ENCODE data around the gene SSBP3. TPM values are rescaled to one million over a fixed set of nuclear protein-coding genes. Genes with fewer than 3 reads are reported as not detected.

The SSBP3 gene
- total RNA-seq, 1 experiment from 2014 or later, result 115 TPM

DNA sequence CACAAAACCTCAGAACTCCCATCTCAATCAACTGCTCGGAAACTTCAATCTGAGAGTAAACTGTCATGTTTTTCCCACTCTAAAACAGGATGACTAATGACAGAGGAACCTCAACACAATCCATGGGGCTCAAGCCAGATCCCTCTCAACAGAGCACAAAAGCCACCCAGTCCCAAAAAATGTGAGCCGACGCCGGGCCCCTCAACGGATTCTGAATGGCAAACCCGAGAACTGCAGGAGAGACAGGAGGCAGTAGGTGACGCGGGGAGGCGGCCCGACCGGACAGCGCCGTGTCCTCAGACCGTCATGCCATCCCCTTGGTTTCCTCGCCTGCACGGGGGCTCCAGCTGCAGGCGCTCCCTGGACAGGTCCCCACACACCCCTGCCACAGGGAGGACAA is 53.4 kb downstream of the SSBP3 start:
- Mint-ChIP-seq H3K36me3 (0 out of 2 replicates have a peak, but pooled peaks cover 4% of the 10 kb centered on the region), H3K4me1 (peaks cover 98% of the 10 kb centered on the region), H3K27ac (peak overlapping the region; percentile 83), H3K27me3 (ENCODE audit: low read depth) (no peaks in the 10 kb centered on the region), H3K4me3 (no peak overlapping the region; the same call in 1 of the 2 replicates), H3K9me3 (no peaks in the 10 kb centered on the region)
- CTCF ChIA-PET, result interaction anchor here (1.2 to 1.3 kb wide), 2 partner anchors 10 to 125 kb away, joined by 3 read pairs; no protein-coding TSS in a partner anchor
- TF ChIP-seq ZNF263 (CRISPR knock-in tag; IDR thresholded peaks at IDR 0.05; ENCODE audit: low read depth) (no peak), OVOL2 (CRISPR knock-in tag; IDR thresholded peaks at IDR 0.05; ENCODE audit: borderline replicate concordance) (no peak), TCF7 (CRISPR knock-in tag; IDR thresholded peaks at IDR 0.05; ENCODE audit: low read depth) (no peak)
- TF ChIP-seq, protein P1, sequence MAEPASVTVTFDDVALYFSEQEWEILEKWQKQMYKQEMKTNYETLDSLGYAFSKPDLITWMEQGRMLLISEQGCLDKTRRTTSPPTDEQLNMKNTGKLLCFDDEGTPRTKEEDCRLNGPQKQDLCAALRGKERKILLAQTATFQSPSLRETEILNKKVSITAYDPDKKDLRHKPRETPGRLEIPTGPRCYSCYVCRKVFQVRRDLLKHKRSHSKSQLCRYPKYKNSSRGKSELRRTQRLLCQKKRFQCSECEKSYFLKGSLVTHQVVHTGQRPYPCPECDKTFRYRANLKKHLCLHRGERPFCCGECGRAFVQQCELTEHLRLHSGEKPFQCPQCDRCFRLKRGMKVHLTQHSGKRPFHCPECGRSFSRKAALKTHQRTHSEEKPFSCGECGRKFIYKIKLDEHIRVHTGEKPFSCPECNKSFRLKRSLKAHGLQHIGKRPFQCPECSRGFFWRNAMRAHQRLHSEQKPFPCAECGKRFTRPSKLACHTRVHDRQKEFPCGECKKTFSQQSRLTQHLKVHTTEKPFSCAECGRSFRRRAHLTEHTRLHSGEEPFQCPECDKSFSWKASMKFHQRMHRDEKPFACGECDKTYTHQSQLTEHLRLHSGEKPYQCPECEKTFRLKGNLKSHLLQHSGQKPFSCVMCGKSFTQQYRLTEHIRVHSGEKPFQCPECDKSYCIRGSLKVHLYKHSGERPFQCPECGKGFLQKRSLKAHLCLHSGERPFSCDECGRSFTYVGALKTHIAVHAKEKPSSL (CRISPR knock-in tag; conservative IDR thresholded peaks at IDR 0.05), result no peak
- DNase-seq (ENCODE audit: low spot score) (no peak), ATAC-seq (no peak)
- POLR2A ChIA-PET, result interaction anchor here (0.9 kb wide), 1 partner anchor 39 kb away, joined by 6 read pairs; no protein-coding TSS in a partner anchor

DNA sequence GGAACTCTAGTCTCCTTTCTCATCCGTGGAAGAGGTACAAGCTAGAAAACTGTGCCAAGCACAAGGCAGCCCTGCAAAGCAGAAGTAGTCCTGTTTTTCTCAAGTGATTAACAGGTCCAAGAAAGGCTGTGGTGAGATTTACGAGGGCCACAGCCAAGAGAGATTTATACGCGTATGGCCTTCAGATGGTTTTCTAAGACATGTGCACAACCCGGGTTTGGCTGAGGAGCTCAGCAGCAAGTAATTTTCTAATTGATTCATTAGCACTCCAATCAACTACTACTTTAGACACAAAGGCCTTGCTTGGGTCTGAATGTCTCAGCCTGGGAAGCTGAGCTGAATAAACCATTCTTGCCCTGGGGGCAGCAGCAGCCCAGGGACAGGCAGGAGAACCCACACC is 55.8 kb downstream of the SSBP3 start:
- ATAC-seq (peak; percentile 23), DNase-seq (ENCODE audit: low spot score) (no peak)
- H3K27me3 Mint-ChIP-seq (ENCODE audit: low read depth), result no peaks in the 10 kb centered on the region
- 0 out of 2 replicates have a peak, but pooled peaks cover 4% of the 10 kb centered on the region for H3K36me3 Mint-ChIP-seq
- TF ChIP-seq, protein P2, sequence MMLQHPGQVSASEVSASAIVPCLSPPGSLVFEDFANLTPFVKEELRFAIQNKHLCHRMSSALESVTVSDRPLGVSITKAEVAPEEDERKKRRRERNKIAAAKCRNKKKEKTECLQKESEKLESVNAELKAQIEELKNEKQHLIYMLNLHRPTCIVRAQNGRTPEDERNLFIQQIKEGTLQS (CRISPR knock-in tag; conservative IDR thresholded peaks at IDR 0.05), result no peak
- TF ChIP-seq TP53 (CRISPR knock-in tag; IDR thresholded peaks at IDR 0.05) (no peak), GRHL2 (CRISPR knock-in tag; IDR thresholded peaks at IDR 0.05; ENCODE audit: insufficient replicate concordance, severe bottlenecking) (no peak), NFYB (CRISPR knock-in tag; conservative IDR thresholded peaks at IDR 0.05; ENCODE audit: low read depth) (no peak), NR3C1 (CRISPR knock-in tag; conservative IDR thresholded peaks at IDR 0.05; ENCODE audit: low read depth) (no peak), ZNF317 (CRISPR knock-in tag; IDR thresholded peaks at IDR 0.05; ENCODE audit: borderline replicate concordance, low read depth) (no peak), ZNF281 (CRISPR knock-in tag; IDR thresholded peaks at IDR 0.05) (no peak), GTF2I (CRISPR knock-in tag; conservative IDR thresholded peaks at IDR 0.05) (no peak), TEAD4 (CRISPR knock-in tag; IDR thresholded peaks at IDR 0.05) (no peak), SP1 (CRISPR knock-in tag; conservative IDR thresholded peaks at IDR 0.05) (no peak), SMAD3 (CRISPR knock-in tag; IDR thresholded peaks at IDR 0.05; ENCODE audit: borderline replicate concordance) (no peak), SMAD4 (CRISPR knock-in tag; IDR thresholded peaks at IDR 0.05) (no peak), ZNF671 (CRISPR knock-in tag; IDR thresholded peaks at IDR 0.05) (no peak), JUN (CRISPR knock-in tag; IDR thresholded peaks at IDR 0.05) (no peak), NFE2L1 (CRISPR knock-in tag; IDR thresholded peaks at IDR 0.05) (no peak), MXD4 (CRISPR knock-in tag; IDR thresholded peaks at IDR 0.05; ENCODE audit: borderline replicate concordance) (no peak)
- TF ChIP-seq, protein P1 (CRISPR knock-in tag; conservative IDR thresholded peaks at IDR 0.05), result no peak
- H3K4me3 Mint-ChIP-seq, result peak overlapping the region; percentile 21; the same call in 1 of the 2 replicates
- ChIA-PET POLR2A (interaction anchor here (1.0 kb wide), 1 partner anchor 37 kb away, joined by 4 read pairs; no protein-coding TSS in a partner anchor), CTCF (interaction anchor here (0.5 to 2.7 kb wide), 4 partner anchors 37 to 107 kb away, joined by 3 to 10 read pairs (median 4); no protein-coding TSS in a partner anchor)
- peak overlapping the region; percentile 96 for H3K27ac Mint-ChIP-seq
- no peaks in the 10 kb centered on the region for H3K9me3 Mint-ChIP-seq
- H3K4me1 Mint-ChIP-seq, result peaks cover 83% of the 10 kb centered on the region

Measured in WTC11 (cell line).